Right cardiac atrium (tissue), 5 donors: ENCODE results near the gene FURIN. TPM values are rescaled to one million over a fixed set of nuclear protein-coding genes. Genes with fewer than 3 reads are reported as not detected.
"Not testable (repeated sequence)": the region's sequence is repeated elsewhere in the genome, so short reads cannot be mapped to it uniquely, and the experiment has no call there.

Experiments
- ATAC-seq, 2 donors: fragments of 200-7000 bp; cut with Tn5 transposase; one replicate each; pipeline versions ENCODE4 v1.8.0 to v1.9.1; 2020; ENCODE audit warnings: moderate library complexity in 2 of 2, mild to moderate bottlenecking in 1 of 2
- DNase-seq, 3 donors: peaks; one replicate each; pipeline ENCODE4 v3.0.0-alpha.2; 2020
- H3K27ac ChIP-seq: one replicate; pipeline ENCODE4 v1.5.1; 2013; ENCODE audit warnings: mild to moderate bottlenecking, low read length, control low read depth, moderate library complexity
- H3K27me3 ChIP-seq: one replicate; pipeline ENCODE4 v1.6.1; 2013; ENCODE audit not compliant: control insufficient read depth, insufficient read depth
- H3K4me1 ChIP-seq: one replicate; pipeline ENCODE4 v1.6.1; 2013; ENCODE audit warnings: low read length; ENCODE audit not compliant: control insufficient read depth, insufficient read depth
- H3K4me3 ChIP-seq: one replicate; pipeline ENCODE4 v1.5.1; 2013; ENCODE audit warnings: low read length, control low read depth
- H3K9me3 ChIP-seq: one replicate; pipeline ENCODE4 v1.6.1; 2013; ENCODE audit warnings: low read length; ENCODE audit not compliant: control insufficient read depth
- WGBS: extraction: QIAGEN DNeasy Blood & Tissue Kit; methylation state at CpG from one replicate; pipeline ENCODE4 v1.1.7; 2013; 5-methylcytosine and 5-hydroxymethylcytosine counted together
- intact Hi-C, 4 donors: fragments of 100-400 bp; cut with DNase I; formaldehyde crosslinking; loops; one replicate each; pipeline versions ENCODE4 v1.11.0 to v1.14.0; 2022 to 2023
- polyA plus RNA-seq: library from polyadenylated mRNA; stranded (reverse); fragments of 200-250 nt; gene quantifications from one replicate; pipeline ENCODE4 v1.2.3, GENCODE V29; 2013
- total RNA-seq, 4 donors: library from RNA; stranded (reverse); fragmentation: NEBNext Ultra II Directional; extraction: Animal tissue kit (Norgen Biotek cat#: 25700); gene quantifications; one replicate each; pipeline ENCODE4 v1.2.1, GENCODE V29; 2021
- donor health status: healthy with polysubstance abuse.
- donor health status: DM: no; HTN: yes; CAD: no.
- donor health status: DM: no; HTN: no; CAD: no.
- donor health status: DM: no; HTN: yes; CAD: no; lungs with severe emphysema.
- donor health status: DM: yes; HTN: yes; CAD: no.

FURIN gene
- total and polyA plus RNA-seq, 5 donors = 57.4 to 69.0 (median 60.1) TPM

- Histone ChIP-seq H3K4me1 (no peaks in the 10 kb centered on the region), H3K9me3 (no peaks in the 10 kb centered on the region), H3K4me3 (no peak overlapping the region), H3K27me3 (no peaks in the 10 kb centered on the region), H3K27ac (no peak overlapping the region)
- DNase-seq = peak in 1 of 3 donors; percentile 22
- 76% methylated on average over 9 of the region's 9 CpGs for WGBS
- intact Hi-C loops = no loop called here
- ATAC-seq = peak in 1 of 2 donors; percentile 65
Measured at GRCh38 chr15:90845201-90845949, 23.0 kb upstream of the FURIN start.

GRCh38 chr15:90849424-90849823, 19.0 kb upstream of the FURIN start:
- H3K4me1 ChIP-seq, ATAC-seq, H3K4me3 ChIP-seq, DNase-seq, H3K27ac ChIP-seq, H3K9me3 ChIP-seq, H3K27me3 ChIP-seq, intact Hi-C loops: not testable (repeated sequence)
- WGBS = 92% methylated on average over 1 of the region's 1 CpG

- no peaks in the 10 kb centered on the region for H3K27me3 ChIP-seq
- DNase-seq = no peak
- ATAC-seq = no peak
- no peak overlapping the region for H3K27ac ChIP-seq
- WGBS = 86% methylated on average over 6 of the region's 6 CpGs
- H3K9me3 ChIP-seq = no peaks in the 10 kb centered on the region
- no peak overlapping the region for H3K4me3 ChIP-seq
- intact Hi-C loops = no loop called here
- no peaks in the 10 kb centered on the region for H3K4me1 ChIP-seq
Measured at GRCh38 chr15:90851114-90851513, 17.3 kb upstream of the FURIN start.

- no peak overlapping the region for H3K27ac ChIP-seq
- no peaks in the 10 kb centered on the region for H3K27me3 ChIP-seq
- no peaks in the 10 kb centered on the region for H3K9me3 ChIP-seq
- ATAC-seq (no peak), DNase-seq (no peak)
- H3K4me1 ChIP-seq = no peaks in the 10 kb centered on the region
- intact Hi-C loops = no loop called here
- WGBS = 87% methylated on average over 5 of the region's 5 CpGs
- no peak overlapping the region for H3K4me3 ChIP-seq
Measured at GRCh38 chr15:90851940-90852339, 16.4 kb upstream of the FURIN start.

GRCh38 chr15:90855139-90855538, 13.2 kb upstream of the FURIN start:
- Histone ChIP-seq H3K4me3 (no peak overlapping the region), H3K27me3 (no peaks in the 10 kb centered on the region), H3K4me1 (no peaks in the 10 kb centered on the region), H3K27ac (no peak overlapping the region), H3K9me3 (no peaks in the 10 kb centered on the region)
- ATAC-seq (no peak), DNase-seq (no peak)
- intact Hi-C loops = no loop called here
- WGBS = 79% methylated on average over 9 of the region's 9 CpGs

- Histone ChIP-seq H3K9me3 (no peaks in the 10 kb centered on the region), H3K4me3 (no peak overlapping the region), H3K4me1 (no peaks in the 10 kb centered on the region), H3K27me3 (no peaks in the 10 kb centered on the region), H3K27ac (no peak overlapping the region)
- peak in 1 of 2 donors; percentile 60 for ATAC-seq
- intact Hi-C loops = no loop called here
- peak in 1 of 3 donors; percentile 6 for DNase-seq
- 93% methylated on average over 8 of the region's 8 CpGs for WGBS
Measured at GRCh38 chr15:90857337-90857736, 11.1 kb upstream of the FURIN start.

- intact Hi-C loops = no loop called here
- Histone ChIP-seq H3K27ac (no peak overlapping the region), H3K4me3 (no peak overlapping the region), H3K9me3 (no peaks in the 10 kb centered on the region), H3K4me1 (no peaks in the 10 kb centered on the region), H3K27me3 (no peaks in the 10 kb centered on the region)
- WGBS = 90% methylated on average over 8 of the region's 8 CpGs
- DNase-seq (peak in 1 of 3 donors; percentile 14), ATAC-seq (no peak)
Measured at GRCh38 chr15:90857883-90858443, 10.4 kb upstream of the FURIN start.

- ATAC-seq (peak in 1 of 2 donors; percentile 19), DNase-seq (peak in 1 of 3 donors; percentile 27)
- H3K4me1 ChIP-seq = no peaks in the 10 kb centered on the region
- no peaks in the 10 kb centered on the region for H3K27me3 ChIP-seq
- intact Hi-C loops = no loop called here
- H3K4me3 ChIP-seq = no peak overlapping the region
- no peak overlapping the region for H3K27ac ChIP-seq
- WGBS = 47% methylated on average over 10 of the region's 10 CpGs
- no peaks in the 10 kb centered on the region for H3K9me3 ChIP-seq
Measured at GRCh38 chr15:90859234-90860131, 8.9 kb upstream of the FURIN start.

- peak in 1 of 3 donors; percentile 12 for DNase-seq
- ATAC-seq = no peak
- Histone ChIP-seq H3K27ac (no peak overlapping the region), H3K9me3 (no peaks in the 10 kb centered on the region), H3K4me3 (no peak overlapping the region), H3K27me3 (no peaks in the 10 kb centered on the region), H3K4me1 (no peaks in the 10 kb centered on the region)
- intact Hi-C loops = no loop called here
- 83% methylated on average over 7 of the region's 7 CpGs for WGBS
Measured at GRCh38 chr15:90860450-90860849, 7.9 kb upstream of the FURIN start.

GRCh38 chr15:90860942-90861675, 7.3 kb upstream of the FURIN start:
- Histone ChIP-seq H3K27ac (no peak overlapping the region), H3K27me3 (no peaks in the 10 kb centered on the region), H3K9me3 (no peaks in the 10 kb centered on the region), H3K4me3 (no peak overlapping the region), H3K4me1 (no peaks in the 10 kb centered on the region)
- DNase-seq = peak in 1 of 3 donors; percentile 7
- no peak for ATAC-seq
- 94% methylated on average over 14 of the region's 14 CpGs for WGBS
- intact Hi-C loops = no loop called here
